Measurements from ENCODE around the gene IL1A. TPM values are rescaled to one million over a fixed set of nuclear protein-coding genes. Genes with fewer than 3 reads are reported as not detected.

IL1A gene
- total and polyA plus RNA-seq, 10 of the 15 experiments (the other 5 are each of a cell fraction or from before 2014, with no cell fraction given), result 0.10 to 8.7 (median 6.9) TPM

DNA sequence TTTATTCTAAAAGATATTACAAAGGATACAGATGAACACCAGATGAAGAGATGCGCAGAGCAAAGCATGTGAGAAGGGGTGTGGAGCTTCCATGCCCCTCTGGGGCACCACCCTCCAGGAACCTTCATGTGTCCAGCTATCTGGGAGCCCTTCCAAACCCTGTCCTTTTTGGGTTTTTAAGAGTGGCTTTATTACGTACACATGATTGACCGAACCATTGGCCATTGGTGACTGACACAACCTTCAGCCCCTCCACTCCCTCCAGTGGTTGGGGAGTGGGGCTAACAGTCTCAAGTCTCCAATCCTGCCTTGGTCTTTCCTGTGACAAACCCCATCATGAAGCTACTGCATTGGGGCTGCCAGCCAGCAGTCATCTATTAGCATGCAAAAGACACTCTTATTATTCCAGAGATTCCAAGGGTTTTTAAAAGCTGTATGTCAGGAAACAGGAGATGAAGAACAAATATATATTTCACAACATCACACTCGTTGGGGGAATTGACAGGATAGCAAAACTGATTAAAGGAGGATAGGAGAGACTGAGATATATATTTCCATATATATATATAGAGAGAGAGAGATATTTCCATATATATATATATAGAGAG is 32.9 kb upstream of the IL1A start (continued):
- TF ChIP-seq, protein P1, sequence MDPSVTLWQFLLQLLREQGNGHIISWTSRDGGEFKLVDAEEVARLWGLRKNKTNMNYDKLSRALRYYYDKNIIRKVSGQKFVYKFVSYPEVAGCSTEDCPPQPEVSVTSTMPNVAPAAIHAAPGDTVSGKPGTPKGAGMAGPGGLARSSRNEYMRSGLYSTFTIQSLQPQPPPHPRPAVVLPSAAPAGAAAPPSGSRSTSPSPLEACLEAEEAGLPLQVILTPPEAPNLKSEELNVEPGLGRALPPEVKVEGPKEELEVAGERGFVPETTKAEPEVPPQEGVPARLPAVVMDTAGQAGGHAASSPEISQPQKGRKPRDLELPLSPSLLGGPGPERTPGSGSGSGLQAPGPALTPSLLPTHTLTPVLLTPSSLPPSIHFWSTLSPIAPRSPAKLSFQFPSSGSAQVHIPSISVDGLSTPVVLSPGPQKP (IDR thresholded peaks at IDR 0.05; ENCODE audit: low read depth, low read length), result no peak
- TF ChIP-seq, protein P2, sequence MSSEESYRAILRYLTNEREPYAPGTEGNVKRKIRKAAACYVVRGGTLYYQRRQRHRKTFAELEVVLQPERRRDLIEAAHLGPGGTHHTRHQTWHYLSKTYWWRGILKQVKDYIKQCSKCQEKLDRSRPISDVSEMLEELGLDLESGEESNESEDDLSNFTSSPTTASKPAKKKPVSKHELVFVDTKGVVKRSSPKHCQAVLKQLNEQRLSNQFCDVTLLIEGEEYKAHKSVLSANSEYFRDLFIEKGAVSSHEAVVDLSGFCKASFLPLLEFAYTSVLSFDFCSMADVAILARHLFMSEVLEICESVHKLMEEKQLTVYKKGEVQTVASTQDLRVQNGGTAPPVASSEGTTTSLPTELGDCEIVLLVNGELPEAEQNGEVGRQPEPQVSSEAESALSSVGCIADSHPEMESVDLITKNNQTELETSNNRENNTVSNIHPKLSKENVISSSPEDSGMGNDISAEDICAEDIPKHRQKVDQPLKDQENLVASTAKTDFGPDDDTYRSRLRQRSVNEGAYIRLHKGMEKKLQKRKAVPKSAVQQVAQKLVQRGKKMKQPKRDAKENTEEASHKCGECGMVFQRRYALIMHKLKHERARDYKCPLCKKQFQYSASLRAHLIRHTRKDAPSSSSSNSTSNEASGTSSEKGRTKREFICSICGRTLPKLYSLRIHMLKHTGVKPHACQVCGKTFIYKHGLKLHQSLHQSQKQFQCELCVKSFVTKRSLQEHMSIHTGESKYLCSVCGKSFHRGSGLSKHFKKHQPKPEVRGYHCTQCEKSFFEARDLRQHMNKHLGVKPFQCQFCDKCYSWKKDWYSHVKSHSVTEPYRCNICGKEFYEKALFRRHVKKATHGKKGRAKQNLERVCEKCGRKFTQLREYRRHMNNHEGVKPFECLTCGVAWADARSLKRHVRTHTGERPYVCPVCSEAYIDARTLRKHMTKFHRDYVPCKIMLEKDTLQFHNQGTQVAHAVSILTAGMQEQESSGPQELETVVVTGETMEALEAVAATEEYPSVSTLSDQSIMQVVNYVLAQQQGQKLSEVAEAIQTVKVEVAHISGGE (CRISPR knock-in tag; IDR thresholded peaks at IDR 0.05), result no peak

DNA sequence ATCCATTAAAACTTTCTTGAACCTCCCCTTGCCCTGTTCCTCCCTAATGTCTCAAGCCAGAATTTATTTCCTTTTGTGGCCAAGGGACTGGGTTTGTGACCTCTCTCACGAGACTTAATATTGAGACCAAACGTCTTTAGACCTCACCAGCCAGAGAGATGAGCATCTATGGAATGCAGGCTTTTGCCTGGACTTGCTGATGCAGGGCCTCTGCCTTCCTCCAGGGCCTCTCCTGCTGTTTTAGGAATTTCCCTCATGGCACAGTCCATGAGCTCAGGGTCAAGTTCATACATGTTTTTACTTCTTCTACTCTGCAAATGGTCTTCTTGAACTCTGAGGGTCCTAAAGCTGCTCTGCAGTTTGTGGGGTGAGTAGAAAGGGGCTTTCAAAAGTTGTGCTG is 30.0 kb upstream of the IL1A start:
- no peak for DNase-seq (ENCODE audit: low read depth, low spot score)
- H3K27ac ChIP-seq (ENCODE audit: control insufficient read depth, insufficient read depth), result no peak overlapping the region
- no peak overlapping the region for H3K9ac ChIP-seq (ENCODE audit: control insufficient read depth, insufficient read depth, low read length)
- ChIA-PET SMC1A (ENCODE audit: uncharacterized antibody, unreplicated experiment) (interaction anchor here (0.7 to 5.0 kb wide), 6 partner anchors 9 to 72 kb away, joined by 3 to 18 read pairs (median 4); no protein-coding TSS in a partner anchor), RAD21 (ENCODE audit: unreplicated experiment) (interaction anchor here (0.8 kb wide), 1 partner anchor 128 kb away, joined by 3 read pairs; no protein-coding TSS in a partner anchor), CTCF (interaction anchor here (0.7 to 2.0 kb wide), 5 partner anchors 29 to 111 kb away, joined by 3 to 8 read pairs (median 3); no protein-coding TSS in a partner anchor), POLR2A (interaction anchor here (0.9 to 3.1 kb wide), 2 partner anchors 13 to 22 kb away, joined by 3 to 15 read pairs; partner anchors contain the start of gene IL1B)
- no peak overlapping the region for H3K4me2 ChIP-seq (ENCODE audit: control insufficient read depth, insufficient read depth)
- H2AFZ ChIP-seq (ENCODE audit: control insufficient read depth, low read depth, low read length), result no peak overlapping the region
- intact Hi-C loops (cut with micrococcal nuclease; ENCODE audit: unreplicated experiment) (no loop called here), in situ Hi-C loops (cut with MboI) (no loop called here)
- no TSS peak for BruUV-seq (replicated peaks)
- no peaks in the 10 kb centered on the region for H3K27me3 ChIP-seq (replicated peaks in 1 of 2; ENCODE audit: control insufficient read depth in 2 of 2, insufficient read depth in 2 of 2, low read length in 1 of 2)
- peaks cover 15% of the 10 kb centered on the region for H3K4me1 ChIP-seq (ENCODE audit: control insufficient read depth, insufficient read depth, low read length)
- no peak for FAIRE-seq
- TF ChIP-seq HDAC2 (IDR thresholded peaks at IDR 0.05) (no peak), CHD2 (IDR thresholded peaks at IDR 0.05; ENCODE audit: borderline replicate concordance, low read depth, low read length) (no peak), MYC (IDR thresholded peaks at IDR 0.05; ENCODE audit: insufficient read depth, insufficient read length, insufficient replicate concordance, low read length, severe bottlenecking) (no peak), YBX1 (IDR thresholded peaks at IDR 0.05) (no peak), EED (IDR thresholded peaks at IDR 0.05; ENCODE audit: low read depth) (no peak), CREM (IDR thresholded peaks at IDR 0.05; ENCODE audit: low read depth) (no peak), CHD1 (IDR thresholded peaks at IDR 0.05; ENCODE audit: low read depth, low read length) (no peak)
- TF ChIP-seq, protein P3, sequence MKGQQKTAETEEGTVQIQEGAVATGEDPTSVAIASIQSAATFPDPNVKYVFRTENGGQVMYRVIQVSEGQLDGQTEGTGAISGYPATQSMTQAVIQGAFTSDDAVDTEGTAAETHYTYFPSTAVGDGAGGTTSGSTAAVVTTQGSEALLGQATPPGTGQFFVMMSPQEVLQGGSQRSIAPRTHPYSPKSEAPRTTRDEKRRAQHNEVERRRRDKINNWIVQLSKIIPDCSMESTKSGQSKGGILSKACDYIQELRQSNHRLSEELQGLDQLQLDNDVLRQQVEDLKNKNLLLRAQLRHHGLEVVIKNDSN (IDR thresholded peaks at IDR 0.05; ENCODE audit: borderline replicate concordance, extremely low read length, insufficient read depth, low read depth, low read length), result no peak
- TF ChIP-seq, protein P4, sequence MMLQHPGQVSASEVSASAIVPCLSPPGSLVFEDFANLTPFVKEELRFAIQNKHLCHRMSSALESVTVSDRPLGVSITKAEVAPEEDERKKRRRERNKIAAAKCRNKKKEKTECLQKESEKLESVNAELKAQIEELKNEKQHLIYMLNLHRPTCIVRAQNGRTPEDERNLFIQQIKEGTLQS (IDR thresholded peaks at IDR 0.05; ENCODE audit: borderline replicate concordance, extremely low read depth, low read depth, low read length), result no peak
- H3K4me3 ChIP-seq, result no peak overlapping the region
- no peaks in the 10 kb centered on the region for H4K20me1 ChIP-seq (ENCODE audit: control insufficient read depth, insufficient read depth)
- no peaks in the 10 kb centered on the region for H3K79me2 ChIP-seq (ENCODE audit: control insufficient read depth, insufficient read depth, low read length)
- no peak for ATAC-seq
- no peaks in the 10 kb centered on the region for H3K36me3 ChIP-seq (ENCODE audit: control insufficient read depth in 2 of 2, insufficient read depth in 2 of 2, low read length in 1 of 2)
- no peaks in the 10 kb centered on the region; the same call in 2 of the 3 replicates for H3K9me3 ChIP-seq (replicated peaks; ENCODE audit: control insufficient read depth, insufficient read depth, low read length)
- WGBS (ENCODE audit: insufficient coverage, insufficient replicate concordance, low lambda C conversion rate, missing lambda C conversion rate), result 62% methylated on average over 2 of the region's 2 CpGs

Measured in GM12878 (cell line).